ENCODE results near the gene TMEM245. TPM values are rescaled to one million over a fixed set of nuclear protein-coding genes. Genes with fewer than 3 reads are reported as not detected.

Gene TMEM245
- total RNA-seq, 1 experiment from 2014 or later: 59.8 TPM

- Histone ChIP-seq H3K27me3 (replicated peaks; ENCODE audit: insufficient read depth, low read depth, low read length, poor library complexity) (no peaks in the 10 kb centered on the region), H3K9me3 (ENCODE audit: low read depth, low read length, poor library complexity, severe bottlenecking) (no peaks in the 10 kb centered on the region), H3K27ac (ENCODE audit: low read depth, low read length, poor library complexity, severe bottlenecking) (no peak overlapping the region), H3K4me1 (ENCODE audit: insufficient read depth, low read length, poor library complexity, severe bottlenecking) (no peaks in the 10 kb centered on the region), H3K36me3 (ENCODE audit: insufficient read depth, low read length, poor library complexity, severe bottlenecking) (peaks cover 47% of the 10 kb centered on the region), H3K4me3 (ENCODE audit: low read depth, low read length, poor library complexity, severe bottlenecking) (no peak overlapping the region)
- no peak for DNase-seq (ENCODE audit: low spot score)
- ChIA-PET CTCF (no interaction called here), POLR2A (ENCODE audit: low non-redundant PET) (no interaction called here)
- intact Hi-C loops (cut with micrococcal nuclease; ENCODE audit: unreplicated experiment): no loop called here
- BruUV-seq (replicated peaks): no TSS peak
- no peak for TF ChIP-seq CTCF (conservative IDR thresholded peaks at IDR 0.05; ENCODE audit: low read depth, low read length)
- no peak for TF ChIP-seq EZH2 (IDR thresholded peaks at IDR 0.05; ENCODE audit: borderline replicate concordance, low read depth, low read length, poor library complexity, severe bottlenecking)
Measured at GRCh38 chr9:109072133-109072692, 47.5 kb downstream of the TMEM245 start.

GRCh38 chr9:109068764-109069163 lies 51.0 kb downstream of the TMEM245 start:
- Histone ChIP-seq H3K36me3 (ENCODE audit: insufficient read depth, low read length, poor library complexity, severe bottlenecking) (peaks cover 55% of the 10 kb centered on the region), H3K27me3 (replicated peaks; ENCODE audit: insufficient read depth, low read depth, low read length, poor library complexity) (no peaks in the 10 kb centered on the region), H3K4me1 (ENCODE audit: insufficient read depth, low read length, poor library complexity, severe bottlenecking) (no peaks in the 10 kb centered on the region), H3K27ac (ENCODE audit: low read depth, low read length, poor library complexity, severe bottlenecking) (no peak overlapping the region), H3K9me3 (ENCODE audit: low read depth, low read length, poor library complexity, severe bottlenecking) (no peaks in the 10 kb centered on the region), H3K4me3 (ENCODE audit: low read depth, low read length, poor library complexity, severe bottlenecking) (no peak overlapping the region)
- CTCF ChIA-PET: no interaction called here
- TF ChIP-seq CTCF (conservative IDR thresholded peaks at IDR 0.05; ENCODE audit: low read depth, low read length) (no peak), EZH2 (IDR thresholded peaks at IDR 0.05; ENCODE audit: borderline replicate concordance, low read depth, low read length, poor library complexity, severe bottlenecking) (no peak)
- intact Hi-C loops (cut with micrococcal nuclease; ENCODE audit: unreplicated experiment): no loop called here
- no TSS peak for BruUV-seq (replicated peaks)
- no peak for DNase-seq (ENCODE audit: low spot score)
- POLR2A ChIA-PET (ENCODE audit: low non-redundant PET): interaction anchor here (0.5 kb wide), 1 partner anchor 13 kb away, joined by 3 read pairs; no protein-coding TSS in a partner anchor

- intact Hi-C loops (cut with micrococcal nuclease; ENCODE audit: unreplicated experiment): no loop called here
Measured at GRCh38 chr9:109064963-109065702, 54.6 kb downstream of the TMEM245 start.

More at GRCh38 chr9:109064963-109065702, 54.6 kb downstream of the TMEM245 start:
- no peak for DNase-seq (ENCODE audit: low spot score)
- Histone ChIP-seq H3K27ac (ENCODE audit: low read depth, low read length, poor library complexity, severe bottlenecking) (no peak overlapping the region), H3K9me3 (ENCODE audit: low read depth, low read length, poor library complexity, severe bottlenecking) (no peaks in the 10 kb centered on the region), H3K27me3 (replicated peaks; ENCODE audit: insufficient read depth, low read depth, low read length, poor library complexity) (no peaks in the 10 kb centered on the region), H3K36me3 (ENCODE audit: insufficient read depth, low read length, poor library complexity, severe bottlenecking) (peaks cover 48% of the 10 kb centered on the region), H3K4me1 (ENCODE audit: insufficient read depth, low read length, poor library complexity, severe bottlenecking) (no peaks in the 10 kb centered on the region), H3K4me3 (ENCODE audit: low read depth, low read length, poor library complexity, severe bottlenecking) (no peak overlapping the region)
- no peak for TF ChIP-seq CTCF (conservative IDR thresholded peaks at IDR 0.05; ENCODE audit: low read depth, low read length)
- TF ChIP-seq EZH2 (IDR thresholded peaks at IDR 0.05; ENCODE audit: borderline replicate concordance, low read depth, low read length, poor library complexity, severe bottlenecking): no peak
- ChIA-PET POLR2A (ENCODE audit: low non-redundant PET) (no interaction called here), CTCF (no interaction called here)
- no TSS peak for BruUV-seq (replicated peaks)
